ENCODE measurements around the gene ZNF318.
A peak's percentile ranks its signal among the peaks of the same experiment; 100 is the strongest.
"Not testable (repeated sequence)": the region's sequence is repeated elsewhere in the genome, so short reads cannot be mapped to it uniquely, and the experiment has no call there.

ZNF318 gene

DNA sequence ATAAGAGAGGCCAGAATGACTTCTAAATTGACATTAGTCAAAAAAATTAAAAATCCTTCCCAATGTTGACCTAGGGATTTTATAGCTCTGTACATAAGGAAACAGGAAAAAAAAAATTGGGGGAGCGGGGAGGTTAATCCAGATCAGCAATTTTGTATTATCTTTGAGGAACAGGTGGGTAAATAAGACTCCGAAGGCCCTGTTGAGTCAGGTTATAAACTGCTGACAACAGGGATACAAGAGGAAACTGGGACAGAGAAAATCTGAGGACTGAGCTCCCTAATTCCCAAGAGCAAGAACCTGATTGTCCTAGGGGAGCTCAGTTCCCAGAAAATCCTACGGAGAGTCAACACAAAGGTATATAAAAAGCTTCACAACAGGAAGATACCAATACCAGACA is 34.0 kb downstream of the ZNF318 start:
- DNase-seq, result no peak

DNA sequence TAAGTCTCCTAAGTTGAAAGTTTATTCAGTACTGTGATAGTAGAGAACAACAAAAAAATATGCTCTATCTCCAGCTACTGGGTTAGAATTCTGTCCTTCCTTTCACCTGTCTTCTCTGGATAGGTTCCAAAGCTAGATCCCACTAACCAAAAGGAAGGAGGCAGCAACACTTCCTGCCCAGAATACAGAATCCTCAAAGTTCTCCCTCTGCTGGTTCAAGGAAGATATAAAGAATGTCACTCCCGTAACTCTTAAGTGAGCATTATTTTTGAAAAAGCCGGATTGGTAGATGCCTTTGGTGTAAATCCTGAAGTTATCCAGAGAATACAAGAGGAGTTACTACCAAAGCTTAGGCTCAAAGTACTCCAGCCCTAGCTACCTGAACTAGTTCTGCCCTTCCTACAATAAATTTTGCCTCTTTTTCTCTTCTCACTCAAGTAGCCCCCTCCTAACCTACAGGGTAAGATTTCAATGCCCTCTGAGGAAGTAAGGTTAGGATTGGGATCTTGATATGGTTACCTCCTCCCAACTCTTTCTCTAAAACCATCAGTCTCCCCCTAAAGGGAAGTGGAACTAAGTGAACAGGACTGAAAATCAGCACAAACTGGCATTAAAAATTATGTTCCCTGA is 34.9 kb downstream of the ZNF318 start:
- DNase-seq, result no peak

DNA sequence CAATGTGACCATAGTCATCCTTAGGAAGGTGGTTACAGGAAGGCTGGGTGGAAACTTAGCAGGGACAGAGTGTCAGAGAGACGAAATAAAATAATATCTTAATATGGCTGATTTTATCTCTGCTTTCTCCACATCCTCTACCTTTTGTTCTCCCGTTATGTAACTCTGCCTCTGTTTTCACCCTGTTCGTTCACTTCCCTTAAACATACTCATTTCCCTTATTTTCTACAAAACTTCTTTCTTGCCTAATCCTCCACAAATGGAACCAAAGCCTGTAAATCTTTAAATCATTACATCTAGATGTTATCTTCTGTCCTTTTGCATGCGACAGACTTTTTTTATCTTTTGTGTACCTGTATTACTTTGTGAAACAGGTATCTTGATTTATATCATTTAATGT is 37.6 kb downstream of the ZNF318 start:
- no peak for DNase-seq

GRCh38 chr6:43331470-43331869 is 38.0 kb downstream of the ZNF318 start:
- DNase-seq, result no peak

GRCh38 chr6:43328528-43328927 is 40.9 kb downstream of the ZNF318 start:
- DNase-seq, result no peak

- DNase-seq, result no peak
These were observed 43.6 kb downstream of the ZNF318 start for GRCh38 chr6:43325876-43326275.

- no peak for DNase-seq
These were observed 51.4 kb downstream of the ZNF318 start for GRCh38 chr6:43318011-43318410.

DNA sequence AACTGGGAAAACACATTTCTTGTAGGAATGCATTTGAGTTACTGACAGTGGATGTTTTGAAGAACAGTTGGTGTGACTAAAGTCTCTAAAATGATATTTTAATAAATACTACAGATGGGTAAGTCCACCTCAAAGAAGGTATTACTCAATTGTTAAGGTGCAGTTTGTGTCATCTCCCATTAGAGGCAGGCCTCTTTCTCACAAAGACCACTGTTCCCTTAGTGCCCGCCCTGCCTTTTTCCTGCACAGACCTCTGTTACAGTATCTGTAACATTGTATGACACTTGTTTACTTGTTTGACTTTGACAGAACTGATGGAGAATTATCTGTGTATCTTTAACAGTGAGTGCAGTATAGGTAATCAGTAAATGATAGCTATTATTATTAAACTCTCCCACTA is 55.6 kb downstream of the ZNF318 start:
- DNase-seq, result no peak

DNA sequence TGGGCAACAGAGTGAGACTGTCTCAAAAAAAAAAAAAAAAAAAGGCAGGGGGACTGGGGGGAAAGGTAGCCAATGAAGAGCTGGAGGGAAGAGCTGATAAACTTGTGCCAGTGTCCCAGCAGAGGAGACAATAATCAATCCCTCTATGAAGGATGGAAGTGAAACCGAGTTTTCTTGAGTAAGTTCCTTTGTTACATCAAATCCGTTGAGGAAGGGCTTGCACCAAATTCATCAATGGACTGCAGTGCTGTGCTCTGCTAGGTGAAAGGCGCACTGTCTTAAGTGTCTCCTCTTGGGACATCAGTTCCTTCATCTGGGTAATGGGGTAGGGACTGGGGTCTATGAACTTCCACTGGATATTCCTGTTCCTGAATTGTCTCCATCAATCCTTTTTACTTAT is 57.8 kb downstream of the ZNF318 start:
- no peak for DNase-seq

DNA sequence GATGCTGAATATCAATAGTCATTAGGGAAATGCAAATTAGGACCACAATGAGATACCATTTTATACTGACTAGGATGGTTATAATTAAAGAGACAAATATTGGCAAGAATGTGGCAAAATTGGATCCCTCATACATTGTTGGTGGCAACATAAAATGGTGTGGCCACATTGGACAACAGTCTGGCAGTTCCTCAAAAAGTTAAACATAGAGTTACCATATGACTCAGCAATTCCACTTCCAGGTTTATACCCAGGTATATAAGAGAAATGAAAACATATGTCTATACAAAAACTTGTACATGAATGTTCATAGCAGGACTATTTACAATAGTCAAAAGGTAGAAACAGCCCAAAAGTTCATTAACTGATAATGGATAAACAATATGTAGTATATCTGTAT is 58.8 kb downstream of the ZNF318 start:
- no peak for DNase-seq

DNA sequence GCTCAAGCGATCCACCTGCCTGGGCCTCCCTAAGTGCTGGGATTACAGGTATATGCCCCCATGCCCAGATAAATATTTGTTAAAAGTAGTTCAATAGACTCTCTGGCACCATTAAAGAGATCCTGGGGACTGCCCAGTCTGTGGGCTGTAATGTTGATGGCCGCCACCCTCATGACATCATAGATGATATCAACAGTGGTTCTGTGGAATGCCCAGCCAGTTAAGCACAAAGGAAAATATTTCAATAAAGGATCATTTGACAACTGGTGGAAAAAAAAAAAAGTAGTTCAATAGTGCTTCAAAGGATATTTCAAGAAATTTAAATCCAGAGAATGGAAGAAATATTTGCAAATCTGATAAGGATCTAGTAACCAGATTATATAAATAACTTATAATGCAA is 59.3 kb downstream of the ZNF318 start:
- DNase-seq, result no peak

- no peak for DNase-seq
These were observed 60.4 kb downstream of the ZNF318 start for GRCh38 chr6:43308990-43309477.

GRCh38 chr6:43308101-43308989 is 61.1 kb downstream of the ZNF318 start, which contains the start of gene CRIP3:
CRIP3 (minus strand) TSS chr6:43308826; CDS start chr6:43308792, 34 bp downstream.
- DNase-seq, result peak; percentile 51

DNA sequence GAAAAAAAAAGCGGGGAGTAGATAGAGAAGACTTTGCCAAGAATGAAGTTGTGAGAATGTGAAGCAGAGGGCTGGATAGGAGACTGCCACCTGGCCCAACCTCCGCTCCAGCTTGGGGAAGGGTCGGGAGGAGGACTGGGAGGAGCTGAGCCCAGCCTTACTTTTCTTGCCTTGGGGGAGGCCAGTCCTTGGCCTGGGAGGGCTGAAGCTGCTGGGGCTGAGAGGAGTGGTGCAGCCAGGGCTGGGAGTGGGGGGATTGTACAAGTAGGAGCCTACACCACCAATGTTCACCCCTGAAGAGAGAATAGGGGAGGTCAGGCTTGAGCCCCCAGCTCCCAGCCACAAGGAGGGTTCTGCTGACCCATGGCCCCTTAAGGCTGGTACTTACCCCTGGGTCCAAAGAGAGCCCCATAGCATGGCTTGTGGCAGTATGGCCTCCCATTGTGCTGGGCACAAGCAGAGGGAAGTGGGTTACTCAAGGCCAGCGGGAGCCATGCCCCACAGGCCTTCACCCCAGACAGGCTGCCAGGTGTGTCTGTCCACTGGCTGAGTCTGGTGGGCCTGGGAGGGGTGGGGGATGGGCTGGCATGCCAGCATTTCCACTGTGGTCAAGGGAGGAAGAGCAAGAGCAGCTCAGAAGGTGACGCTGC is 61.9 kb downstream of the ZNF318 start:
- DNase-seq, result no peak

GRCh38 chr6:43306086-43306485 is 63.4 kb downstream of the ZNF318 start:
- no peak for DNase-seq

GRCh38 chr6:43304882-43305281 is 64.6 kb downstream of the ZNF318 start:
- no peak for DNase-seq

GRCh38 chr6:43304361-43304760 is 65.1 kb downstream of the ZNF318 start:
- DNase-seq, result no peak

DNA sequence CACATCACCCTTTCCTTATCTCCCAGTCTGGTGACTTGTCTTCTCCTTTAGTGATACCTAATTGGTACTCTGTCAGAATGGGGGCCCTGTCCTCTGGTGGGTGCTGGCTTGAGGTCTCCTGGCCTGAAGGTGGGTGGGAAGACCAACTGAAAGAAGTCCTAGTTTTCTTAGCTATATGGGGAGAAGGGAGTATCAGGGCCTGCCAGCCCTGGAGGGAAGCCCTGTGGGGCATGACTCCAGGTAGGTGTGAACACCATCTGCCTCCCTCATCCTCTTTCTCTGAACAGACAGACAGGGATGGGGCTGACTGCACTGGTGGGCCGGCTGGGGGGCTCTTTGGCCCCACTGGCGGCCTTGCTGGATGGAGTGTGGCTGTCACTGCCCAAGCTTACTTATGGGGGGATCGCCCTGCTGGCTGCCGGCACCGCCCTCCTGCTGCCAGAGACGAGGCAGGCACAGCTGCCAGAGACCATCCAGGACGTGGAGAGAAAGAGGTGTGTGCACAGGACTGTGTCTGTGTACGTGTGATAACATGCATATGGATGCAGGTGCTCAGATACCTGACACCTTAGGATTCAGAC is 65.6 kb downstream of the ZNF318 start:
- DNase-seq, result no peak

GRCh38 chr6:43303006-43303405 is 66.4 kb downstream of the ZNF318 start:
- not testable (repeated sequence) for DNase-seq

GRCh38 chr6:43302126-43302525 is 67.3 kb downstream of the ZNF318 start:
- DNase-seq, result no peak

- DNase-seq, result no peak
These were observed 68.2 kb downstream of the ZNF318 start for GRCh38 chr6:43301081-43301870.
